HFF-Myc (cell line): ENCODE measurements around the gene CAPN2.
A peak's percentile ranks its signal among the peaks of the same experiment; 100 is the strongest.

Experiments used
- DNase-seq: peaks from one replicate; pipeline ENCODE4 v3.0.0-alpha.2; 2011; ENCODE audit warnings: low read depth; ENCODE audit errors: extremely low read depth
- H3K4me3 ChIP-seq: replicated peaks from 2 replicates; pipeline ENCODE4 v1.5.1; 2011; ENCODE audit warnings: low read depth, mild to moderate bottlenecking, control low read depth, low read length
- TF ChIP-seq, protein P1 (sequence below): IDR thresholded peaks from 2 replicates; pipeline ENCODE4 v1.5.1; 2012; ENCODE audit warnings: mild to moderate bottlenecking, low read depth, low read length, control low read depth; ENCODE audit errors: missing control alignments

The CAPN2 gene

GRCh38 chr1:223684488-223684792, 27.9 kb upstream of the CAPN2 start:
- DNase-seq = no peak
- TF ChIP-seq, protein P1, sequence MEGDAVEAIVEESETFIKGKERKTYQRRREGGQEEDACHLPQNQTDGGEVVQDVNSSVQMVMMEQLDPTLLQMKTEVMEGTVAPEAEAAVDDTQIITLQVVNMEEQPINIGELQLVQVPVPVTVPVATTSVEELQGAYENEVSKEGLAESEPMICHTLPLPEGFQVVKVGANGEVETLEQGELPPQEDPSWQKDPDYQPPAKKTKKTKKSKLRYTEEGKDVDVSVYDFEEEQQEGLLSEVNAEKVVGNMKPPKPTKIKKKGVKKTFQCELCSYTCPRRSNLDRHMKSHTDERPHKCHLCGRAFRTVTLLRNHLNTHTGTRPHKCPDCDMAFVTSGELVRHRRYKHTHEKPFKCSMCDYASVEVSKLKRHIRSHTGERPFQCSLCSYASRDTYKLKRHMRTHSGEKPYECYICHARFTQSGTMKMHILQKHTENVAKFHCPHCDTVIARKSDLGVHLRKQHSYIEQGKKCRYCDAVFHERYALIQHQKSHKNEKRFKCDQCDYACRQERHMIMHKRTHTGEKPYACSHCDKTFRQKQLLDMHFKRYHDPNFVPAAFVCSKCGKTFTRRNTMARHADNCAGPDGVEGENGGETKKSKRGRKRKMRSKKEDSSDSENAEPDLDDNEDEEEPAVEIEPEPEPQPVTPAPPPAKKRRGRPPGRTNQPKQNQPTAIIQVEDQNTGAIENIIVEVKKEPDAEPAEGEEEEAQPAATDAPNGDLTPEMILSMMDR = no peak

GRCh38 chr1:223691121-223691520, 21.2 kb upstream of the CAPN2 start:
- no peak overlapping the region for H3K4me3 ChIP-seq
- no peak for DNase-seq
- TF ChIP-seq, protein P1 = no peak

More at GRCh38 chr1:223684488-223684792, 27.9 kb upstream of the CAPN2 start:
- H3K4me3 ChIP-seq = no peak overlapping the region

DNA sequence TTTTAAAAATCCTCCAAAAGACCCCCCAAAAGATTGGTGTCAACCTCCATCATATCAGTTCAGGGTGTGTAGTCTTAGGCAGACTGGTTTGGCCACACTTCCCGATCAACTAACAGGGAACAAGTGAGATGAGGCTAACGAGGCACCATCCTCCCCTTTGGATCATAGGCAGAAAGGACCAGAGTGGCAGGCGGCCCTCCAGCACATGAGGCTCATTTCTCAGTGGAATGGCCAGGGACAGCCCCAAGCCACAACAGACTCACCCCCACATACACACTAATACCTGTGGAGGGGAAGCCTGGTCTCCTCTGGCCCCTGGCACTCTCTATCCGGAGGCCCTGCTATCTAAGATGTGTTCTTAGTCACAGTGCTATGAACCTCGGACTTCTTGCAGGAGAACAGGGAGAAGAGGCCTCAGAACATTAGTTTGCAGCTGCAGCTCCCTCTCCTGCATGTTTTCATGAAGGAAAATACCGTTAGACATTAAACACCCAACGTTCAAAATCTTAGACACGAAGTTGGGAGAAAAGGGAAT, 17.3 kb upstream of the CAPN2 start:
- DNase-seq = no peak
- TF ChIP-seq, protein P1 = no peak
- H3K4me3 ChIP-seq = no peak overlapping the region

GRCh38 chr1:223695941-223696340, 16.4 kb upstream of the CAPN2 start:
- H3K4me3 ChIP-seq = no peak overlapping the region
- DNase-seq = no peak
- TF ChIP-seq, protein P1 = no peak

- TF ChIP-seq, protein P1 = no peak
- DNase-seq = no peak
- peak overlapping the region; percentile 16; the same call in 1 of the 2 replicates for H3K4me3 ChIP-seq
Measured at GRCh38 chr1:223700388-223700918, 11.9 kb upstream of the CAPN2 start.

DNA sequence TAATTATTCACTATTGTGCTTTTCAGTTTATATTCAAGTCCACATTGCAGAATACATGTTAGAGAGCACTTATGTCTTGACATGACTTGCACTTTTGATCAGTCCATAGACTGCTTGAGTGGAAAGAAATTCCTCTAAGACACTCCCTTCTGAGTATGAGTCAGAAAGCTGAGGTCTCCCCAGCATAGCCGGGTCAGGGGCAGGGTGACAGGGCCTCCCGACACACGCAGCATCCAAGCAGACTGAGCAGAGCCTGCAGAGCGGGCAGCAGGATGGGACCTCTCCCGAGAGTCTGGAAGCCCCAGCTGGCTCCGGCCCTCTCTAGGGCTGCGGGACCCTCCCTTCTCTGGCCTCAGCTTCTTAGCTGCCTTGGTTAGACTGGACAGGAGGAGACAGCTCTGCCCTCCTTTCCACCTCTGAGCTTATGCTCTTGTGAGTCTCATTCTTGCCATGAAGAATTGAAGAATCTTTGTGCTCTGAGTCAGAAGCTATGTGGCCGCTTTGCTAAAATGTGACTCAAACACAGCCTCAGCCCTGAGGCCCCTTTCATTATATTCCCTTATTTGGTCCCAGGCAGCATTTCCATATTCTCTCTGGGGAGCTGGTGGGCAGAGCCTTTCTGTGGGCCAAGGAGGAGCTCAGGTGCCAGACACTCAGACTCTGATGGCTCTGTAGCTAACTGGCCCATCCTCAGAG, 11.2 kb upstream of the CAPN2 start:
- H3K4me3 ChIP-seq = peak overlapping the region; percentile 16
- TF ChIP-seq, protein P1 = no peak
- peak; percentile 86 for DNase-seq
